ENCODE measurements around the gene GPR25.

DNA sequence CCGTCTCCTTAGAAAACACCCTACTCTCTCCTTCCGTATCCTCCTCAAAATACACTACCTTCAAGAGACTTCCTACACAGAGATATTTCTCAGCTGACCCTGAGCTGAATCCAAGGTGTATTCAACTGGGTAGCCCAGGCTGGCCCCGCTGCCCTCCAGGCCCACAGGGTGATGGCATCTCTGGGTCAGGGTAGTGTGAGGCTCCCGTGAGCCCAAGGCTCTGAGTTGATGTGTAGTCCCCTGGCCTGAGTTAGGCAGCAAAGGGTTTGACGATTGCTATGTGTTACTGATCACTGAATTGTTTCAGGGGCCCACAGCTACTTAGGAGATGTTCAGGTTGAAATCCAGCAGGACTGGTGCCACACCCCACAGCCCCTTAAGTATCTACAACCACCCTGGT is 28.6 kb downstream of the GPR25 start:
- TF ChIP-seq POLR2A (IDR thresholded peaks at IDR 0.05; ENCODE audit: low read depth) (no peak), EP300 (IDR thresholded peaks at IDR 0.05) (no peak)
- TF ChIP-seq, protein P1, sequence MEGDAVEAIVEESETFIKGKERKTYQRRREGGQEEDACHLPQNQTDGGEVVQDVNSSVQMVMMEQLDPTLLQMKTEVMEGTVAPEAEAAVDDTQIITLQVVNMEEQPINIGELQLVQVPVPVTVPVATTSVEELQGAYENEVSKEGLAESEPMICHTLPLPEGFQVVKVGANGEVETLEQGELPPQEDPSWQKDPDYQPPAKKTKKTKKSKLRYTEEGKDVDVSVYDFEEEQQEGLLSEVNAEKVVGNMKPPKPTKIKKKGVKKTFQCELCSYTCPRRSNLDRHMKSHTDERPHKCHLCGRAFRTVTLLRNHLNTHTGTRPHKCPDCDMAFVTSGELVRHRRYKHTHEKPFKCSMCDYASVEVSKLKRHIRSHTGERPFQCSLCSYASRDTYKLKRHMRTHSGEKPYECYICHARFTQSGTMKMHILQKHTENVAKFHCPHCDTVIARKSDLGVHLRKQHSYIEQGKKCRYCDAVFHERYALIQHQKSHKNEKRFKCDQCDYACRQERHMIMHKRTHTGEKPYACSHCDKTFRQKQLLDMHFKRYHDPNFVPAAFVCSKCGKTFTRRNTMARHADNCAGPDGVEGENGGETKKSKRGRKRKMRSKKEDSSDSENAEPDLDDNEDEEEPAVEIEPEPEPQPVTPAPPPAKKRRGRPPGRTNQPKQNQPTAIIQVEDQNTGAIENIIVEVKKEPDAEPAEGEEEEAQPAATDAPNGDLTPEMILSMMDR (IDR thresholded peaks at IDR 0.05), result no peak

Measured in esophagus muscularis mucosa (tissue), 4 donors.